SW 1271 (cell line): ENCODE results near the gene MZB1.

ENCODE experiments used
- DNase-seq, 2 experiments: peaks; one replicate each; lab custom pipeline; 2025; lab: John Stamatoyannopoulos, UW

The MZB1 gene, protein sequence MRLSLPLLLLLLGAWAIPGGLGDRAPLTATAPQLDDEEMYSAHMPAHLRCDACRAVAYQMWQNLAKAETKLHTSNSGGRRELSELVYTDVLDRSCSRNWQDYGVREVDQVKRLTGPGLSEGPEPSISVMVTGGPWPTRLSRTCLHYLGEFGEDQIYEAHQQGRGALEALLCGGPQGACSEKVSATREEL

DNA sequence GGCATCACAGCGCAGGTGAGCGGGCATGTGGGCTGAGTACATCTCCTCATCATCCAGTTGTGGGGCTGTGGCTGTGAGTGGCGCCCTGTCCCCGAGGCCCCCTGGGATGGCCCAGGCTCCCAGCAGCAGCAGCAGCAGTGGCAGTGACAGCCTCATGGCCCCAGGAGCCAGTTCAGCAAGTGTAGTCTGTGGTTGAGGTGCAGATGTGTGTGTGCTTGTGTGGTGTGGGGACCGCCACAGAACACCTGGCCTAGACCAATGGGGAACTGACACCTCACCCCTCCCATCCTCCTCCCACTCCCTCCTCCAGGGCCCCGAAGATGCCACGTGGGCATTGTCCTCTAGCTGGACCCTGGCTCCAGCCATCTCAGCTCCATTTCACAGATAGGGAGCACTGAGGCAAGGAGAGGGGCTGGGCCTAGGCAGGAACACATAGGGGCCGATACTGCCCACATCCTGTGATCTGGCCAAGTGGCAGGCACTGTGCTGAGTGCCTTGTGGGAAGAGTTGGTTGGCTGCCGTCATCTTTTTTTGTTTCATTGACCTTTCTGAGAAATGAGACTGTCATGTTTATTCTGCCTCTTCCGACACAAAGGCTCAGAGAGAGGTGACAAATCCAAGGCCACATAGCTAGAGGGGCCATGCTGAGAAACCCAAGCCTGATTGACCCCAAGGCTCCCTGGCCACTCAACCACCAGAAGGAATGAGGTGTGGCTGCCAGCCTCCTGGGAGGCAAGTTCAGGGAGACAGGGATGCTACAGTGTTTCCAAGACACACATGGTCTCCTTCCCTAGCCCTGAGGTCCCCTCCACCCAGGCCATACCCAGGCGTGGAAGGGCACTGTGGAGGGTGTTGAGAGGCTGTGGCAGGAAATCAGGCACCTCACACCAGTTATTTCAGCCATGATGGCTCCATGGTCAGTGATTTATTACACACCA, at the start of gene MZB1:
Gene MZB1 (minus strand): TSS at position 213 of the 938 bp plus-strand sequence. CDS start 57 bp downstream, at position 156.
- DNase-seq, result no peak

DNA sequence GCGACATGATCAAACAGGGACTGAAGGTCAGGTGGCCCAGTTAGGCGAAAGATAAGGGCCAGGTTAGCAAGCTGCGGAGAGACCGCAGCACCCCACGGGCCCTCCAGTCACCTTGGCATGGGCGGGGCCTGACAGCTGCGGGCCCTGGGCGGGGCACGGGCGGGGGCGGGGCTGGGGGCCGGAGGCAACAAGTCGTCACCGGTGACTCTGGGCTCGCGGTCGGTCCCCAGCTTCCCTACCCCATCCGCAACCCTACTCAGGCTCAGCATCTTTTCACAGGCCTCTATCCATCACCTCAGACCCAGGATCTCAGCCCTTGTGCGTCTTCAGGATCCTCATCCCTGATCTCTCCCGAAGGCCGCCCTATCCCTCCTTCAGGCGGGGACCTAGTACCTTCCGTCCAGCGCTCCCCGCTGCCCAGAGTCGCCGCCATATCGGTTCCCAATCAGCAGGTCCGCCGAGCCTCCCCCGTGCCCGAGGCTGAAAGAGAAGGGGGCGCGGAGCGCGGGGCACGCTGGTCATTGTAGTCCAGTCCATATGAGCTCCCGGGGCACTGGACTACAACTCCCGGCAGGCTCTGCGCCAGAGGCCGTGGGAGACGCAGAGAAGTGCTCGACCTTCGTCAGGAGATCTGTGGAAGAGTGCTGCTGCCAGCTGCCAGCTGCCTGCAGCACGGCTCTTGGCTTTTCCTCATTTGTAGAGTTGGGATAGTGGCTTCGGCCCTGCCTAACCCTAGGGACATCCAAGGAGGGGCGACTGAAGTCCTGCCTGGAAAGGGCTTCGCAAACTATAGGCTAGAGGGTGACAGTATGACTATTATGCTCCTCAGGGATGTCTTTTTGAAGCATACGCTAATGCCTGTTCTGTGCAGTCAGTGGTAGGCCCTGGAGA, 49.5 kb upstream of the MZB1 start, which contains the start of gene DNAJC18:
Gene DNAJC18 (minus strand): TSS at position 513 of the 891 bp plus-strand sequence. CDS start 80 bp downstream, at position 433.
- peak; percentile 74 to 91 for DNase-seq

DNA sequence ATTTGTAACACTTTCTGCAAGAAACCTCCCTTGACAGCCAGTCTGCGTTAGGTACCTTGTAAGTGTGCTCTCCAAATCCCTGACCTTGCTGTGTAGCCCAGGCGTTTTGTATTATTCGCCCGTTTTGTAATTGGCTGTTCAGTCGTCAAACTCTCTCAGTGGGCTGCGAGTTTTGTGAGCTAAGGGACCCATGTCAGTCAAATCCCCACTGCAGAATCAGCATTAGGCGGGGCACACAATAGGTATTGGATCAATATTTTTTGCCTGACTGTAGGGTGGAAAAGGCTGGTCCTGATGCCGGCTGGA, 48.9 kb upstream of the MZB1 start:
- DNase-seq, result no peak

DNA sequence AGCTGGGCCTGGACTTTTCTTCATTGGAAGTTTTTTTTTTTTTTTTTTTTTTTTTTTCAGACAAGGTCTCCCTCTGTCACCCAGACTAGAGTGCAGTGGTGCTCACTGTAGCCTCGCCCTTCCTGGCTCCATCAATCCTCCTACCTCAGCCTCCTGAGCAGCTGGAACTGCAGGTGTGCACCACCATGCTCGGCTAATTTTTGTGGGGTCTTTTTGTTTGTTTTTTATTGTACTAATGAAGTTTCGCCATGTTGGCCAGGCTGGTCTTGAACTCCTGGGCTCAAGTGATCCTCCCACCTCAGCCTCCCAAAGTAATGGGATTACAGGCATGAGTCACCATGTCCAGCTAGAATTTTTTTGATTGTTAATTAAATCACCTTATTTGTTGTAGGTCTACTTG, 46.0 kb upstream of the MZB1 start:
- no peak for DNase-seq

DNA sequence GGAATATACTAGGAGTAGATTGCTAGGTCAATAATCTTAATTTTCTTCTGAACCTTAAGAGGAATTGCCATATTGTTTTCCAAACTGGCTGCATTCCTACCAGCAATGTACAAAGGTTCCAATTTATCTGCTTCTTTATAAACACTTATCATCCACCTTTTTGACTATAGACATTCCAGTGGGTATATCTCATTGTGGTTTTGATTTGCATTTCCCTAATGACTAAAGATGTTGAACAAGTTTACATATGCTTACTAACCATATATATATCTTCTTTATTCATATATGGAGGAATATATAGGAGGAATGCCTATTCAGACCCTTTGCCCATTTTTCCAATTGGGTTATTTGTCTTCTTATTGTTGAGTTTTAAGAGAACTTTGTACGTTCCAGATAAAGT, 42.0 kb upstream of the MZB1 start:
- DNase-seq, result no peak

DNA sequence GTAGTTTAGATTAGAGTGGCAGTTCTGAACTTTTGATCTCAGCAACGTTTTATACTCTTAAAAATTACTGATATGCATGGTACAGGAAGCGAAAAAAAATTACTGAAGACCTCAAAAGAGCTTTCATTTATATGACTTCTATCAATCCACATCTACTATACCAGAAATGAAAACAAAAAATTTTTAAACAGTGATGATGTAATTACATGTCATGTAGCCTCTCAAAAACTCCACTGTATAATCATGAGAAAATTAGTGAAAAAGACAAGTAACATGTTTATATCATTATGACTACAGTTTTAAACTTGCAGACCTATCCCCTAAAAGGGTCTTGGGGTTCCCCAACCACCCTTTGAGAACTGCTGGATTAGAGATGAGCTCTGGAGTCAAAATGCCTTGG, 40.3 kb upstream of the MZB1 start:
- no peak for DNase-seq

DNA sequence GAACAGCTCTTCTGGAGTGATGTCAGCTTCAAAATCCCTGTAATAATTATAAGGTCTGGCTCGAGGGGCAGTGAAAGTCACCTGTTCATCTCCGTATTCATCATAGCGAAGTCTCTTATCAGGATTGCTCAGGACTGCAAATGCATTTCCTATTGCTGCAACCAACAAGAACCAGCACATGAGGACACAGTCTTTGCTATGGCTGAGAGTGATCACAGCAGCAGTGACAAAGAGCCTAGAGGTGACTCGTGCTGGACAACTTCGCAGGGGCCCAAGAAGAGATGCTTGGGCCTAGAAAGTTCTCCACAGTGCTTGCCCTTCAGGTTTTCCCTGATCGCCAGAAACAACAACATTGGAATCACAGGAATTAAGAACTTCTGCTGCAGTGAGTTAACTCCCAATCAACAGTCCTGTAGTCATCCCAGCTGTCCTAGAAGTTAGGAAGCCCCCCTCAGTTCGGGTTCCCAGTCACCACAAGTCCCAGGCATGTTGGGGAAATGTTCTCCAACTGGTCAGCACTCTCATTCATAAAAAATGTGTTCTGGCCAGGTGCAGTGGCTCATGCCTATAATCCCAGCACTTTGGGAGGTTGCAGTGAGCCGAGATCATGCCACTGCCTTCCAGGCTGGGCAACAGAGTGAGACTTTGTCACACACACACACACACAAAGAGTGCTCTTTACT, 36.6 kb upstream of the MZB1 start:
- DNase-seq, result no peak

DNA sequence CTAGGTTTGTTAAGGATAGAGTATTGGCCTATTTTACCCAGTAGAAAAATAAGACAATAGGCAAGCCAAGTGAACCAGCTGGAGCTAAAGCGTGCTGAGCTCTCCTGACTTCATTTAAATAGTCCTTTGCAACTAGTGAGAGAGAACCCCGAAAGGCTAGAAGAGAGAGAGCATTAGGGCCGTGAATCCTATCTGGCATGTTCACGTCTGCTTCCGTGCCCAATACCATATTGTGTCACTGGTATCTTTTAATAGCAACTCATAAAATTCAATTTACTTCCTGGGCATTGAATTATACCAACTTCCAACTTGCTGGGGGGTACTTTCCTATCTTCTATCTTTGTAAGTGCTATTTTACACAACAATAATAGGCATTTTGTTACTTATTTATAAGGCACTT, 35.8 kb upstream of the MZB1 start:
- DNase-seq, result no peak

DNA sequence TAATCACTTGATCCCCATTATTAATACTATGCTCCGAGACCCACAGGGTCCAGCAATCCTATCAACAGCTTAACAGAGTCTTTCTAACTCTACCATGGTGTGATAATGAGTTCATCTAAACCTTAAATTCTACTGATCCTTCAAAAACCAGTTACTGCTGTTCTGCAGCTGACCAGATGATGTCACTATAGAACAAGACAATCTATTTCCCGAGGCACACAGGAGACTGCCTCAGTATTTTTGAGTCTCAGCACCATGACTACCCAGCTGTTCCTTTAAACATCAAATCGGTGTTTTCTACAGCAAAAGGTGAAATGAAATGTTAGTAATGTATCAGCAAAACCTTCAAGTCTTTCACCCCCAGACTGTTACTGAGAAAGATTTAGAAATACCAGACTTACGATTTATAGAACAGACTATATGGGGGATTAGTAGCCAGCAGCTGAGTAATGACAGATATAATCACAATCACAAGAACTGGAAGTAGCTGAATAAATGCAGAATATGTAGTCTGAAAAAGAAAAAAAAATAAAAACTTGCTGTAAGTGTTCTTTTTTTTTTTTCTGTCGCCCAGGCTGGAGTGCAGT, 32.7 kb upstream of the MZB1 start:
- DNase-seq, result peak; percentile 16 to 79

DNA sequence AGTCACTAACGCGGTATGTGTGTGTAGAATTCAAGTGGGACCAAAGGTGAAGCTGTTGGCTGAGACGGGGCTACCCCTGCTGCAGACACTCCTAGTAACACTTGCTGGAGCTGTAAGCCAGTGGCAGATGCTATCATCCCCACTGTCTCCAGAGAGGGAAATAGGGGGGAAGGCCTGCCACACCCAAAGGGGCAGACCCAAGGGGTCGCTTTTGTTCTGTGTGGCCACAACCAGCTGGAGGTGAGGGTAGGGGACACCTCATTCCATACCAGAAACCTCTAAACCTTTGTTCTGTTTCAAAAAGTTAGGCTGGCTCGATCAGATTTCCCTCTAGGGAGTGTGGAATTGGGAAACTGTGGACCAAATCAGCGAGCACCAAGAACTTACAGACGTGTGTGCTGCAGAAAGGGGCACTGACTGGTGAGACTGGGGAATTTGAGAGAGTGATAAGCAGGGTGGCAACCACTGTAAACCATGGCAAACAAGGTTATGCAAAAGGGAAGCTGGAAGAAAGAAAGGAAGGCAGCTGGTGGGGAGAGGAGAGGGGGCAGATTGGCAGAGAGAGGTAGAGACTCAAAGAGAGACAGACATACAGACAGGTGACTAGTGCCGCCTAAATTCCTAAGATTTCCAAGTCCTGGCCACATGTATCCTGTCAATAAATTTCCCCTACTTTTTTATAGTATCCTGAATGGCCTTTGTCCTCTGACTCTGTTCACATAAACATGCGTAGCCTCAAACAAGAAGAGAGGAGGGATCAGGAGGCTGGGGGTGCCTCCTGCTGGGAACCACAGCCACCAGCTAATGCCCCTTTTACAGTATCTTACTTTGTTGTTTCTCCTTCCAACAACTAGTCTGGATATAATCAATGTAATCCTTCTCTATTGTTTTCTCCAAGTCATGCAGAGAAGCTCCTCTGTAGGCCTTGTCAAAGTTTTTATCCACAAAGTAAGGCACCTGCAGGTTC, 29.8 kb upstream of the MZB1 start:
- DNase-seq, result no peak

DNA sequence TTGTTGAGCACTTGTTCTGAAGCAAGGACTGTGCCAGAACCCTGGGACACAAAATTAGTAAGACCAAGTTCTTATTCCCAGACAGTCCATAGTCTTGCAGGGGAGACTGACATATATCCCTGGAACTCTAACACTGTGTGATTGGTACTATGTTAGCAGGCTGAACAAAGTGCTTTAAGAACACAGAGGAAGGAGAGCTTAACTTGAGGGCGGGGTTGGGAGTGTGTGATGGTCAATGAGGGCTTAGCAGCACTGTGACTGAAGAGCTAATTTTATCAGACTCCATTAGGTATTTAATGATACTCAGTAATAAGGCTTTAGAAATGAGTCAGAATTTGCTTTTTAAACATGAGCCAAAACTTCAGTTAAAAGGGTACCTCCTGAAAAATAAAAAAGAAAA, 29.1 kb upstream of the MZB1 start:
- no peak for DNase-seq

DNA sequence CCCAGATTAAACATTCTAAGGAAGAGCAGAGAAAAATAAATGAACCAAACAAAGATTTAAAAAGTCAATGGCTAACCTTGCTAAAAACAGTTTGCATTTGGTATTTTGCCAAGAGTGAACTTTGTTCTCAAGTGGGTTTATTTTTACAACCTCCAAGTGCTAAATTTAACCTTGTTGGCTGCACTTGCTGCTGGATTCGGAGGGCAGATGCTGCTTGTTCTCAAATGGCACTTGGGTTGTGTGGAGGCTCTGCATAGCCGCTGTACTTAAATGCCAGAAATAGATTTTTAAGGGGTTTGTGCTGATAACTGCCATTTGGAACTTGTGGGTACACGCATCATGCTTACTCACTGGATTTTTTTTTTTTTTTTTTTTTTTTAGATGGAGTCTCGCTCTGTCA, 27.5 kb upstream of the MZB1 start:
- DNase-seq, result no peak

DNA sequence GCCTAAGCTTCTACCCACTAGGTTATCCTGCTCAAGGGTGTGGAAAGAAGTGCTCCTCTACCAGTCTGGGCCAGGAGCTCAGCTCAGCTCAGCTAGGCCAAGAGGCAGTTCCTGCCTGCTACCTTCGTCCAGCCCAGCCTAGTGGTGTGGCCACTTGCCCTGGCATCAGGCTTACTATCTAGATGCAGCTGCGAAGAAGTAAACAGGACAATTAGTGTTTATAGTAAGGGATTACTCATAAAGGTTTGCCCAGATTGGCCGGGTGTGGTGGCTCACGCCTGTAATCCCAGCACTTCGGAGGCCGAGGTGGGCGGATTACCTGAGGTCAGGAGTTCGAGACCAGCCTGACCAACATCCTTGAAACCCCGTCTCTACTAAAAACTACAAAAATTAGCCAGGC, 26.9 kb upstream of the MZB1 start:
- DNase-seq, result no peak

DNA sequence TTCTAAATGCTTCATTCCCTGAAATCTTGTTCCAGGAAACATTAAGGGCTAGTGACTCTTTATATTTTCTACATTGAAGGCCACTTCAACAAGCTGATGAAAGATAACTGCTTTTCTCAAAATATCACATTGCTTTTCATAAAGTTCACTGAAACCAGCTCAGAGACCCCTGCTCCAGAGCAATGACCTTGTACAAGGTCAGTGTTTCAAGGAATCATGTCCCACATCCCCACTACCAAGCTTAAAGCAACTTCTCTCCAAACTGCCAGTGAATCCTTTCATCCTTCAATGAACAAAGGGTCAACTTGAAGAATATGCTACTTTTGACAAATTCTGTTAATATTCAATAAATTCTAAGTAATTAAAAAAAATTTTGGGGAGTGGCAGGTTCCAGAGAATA, 26.2 kb upstream of the MZB1 start:
- DNase-seq, result no peak

DNA sequence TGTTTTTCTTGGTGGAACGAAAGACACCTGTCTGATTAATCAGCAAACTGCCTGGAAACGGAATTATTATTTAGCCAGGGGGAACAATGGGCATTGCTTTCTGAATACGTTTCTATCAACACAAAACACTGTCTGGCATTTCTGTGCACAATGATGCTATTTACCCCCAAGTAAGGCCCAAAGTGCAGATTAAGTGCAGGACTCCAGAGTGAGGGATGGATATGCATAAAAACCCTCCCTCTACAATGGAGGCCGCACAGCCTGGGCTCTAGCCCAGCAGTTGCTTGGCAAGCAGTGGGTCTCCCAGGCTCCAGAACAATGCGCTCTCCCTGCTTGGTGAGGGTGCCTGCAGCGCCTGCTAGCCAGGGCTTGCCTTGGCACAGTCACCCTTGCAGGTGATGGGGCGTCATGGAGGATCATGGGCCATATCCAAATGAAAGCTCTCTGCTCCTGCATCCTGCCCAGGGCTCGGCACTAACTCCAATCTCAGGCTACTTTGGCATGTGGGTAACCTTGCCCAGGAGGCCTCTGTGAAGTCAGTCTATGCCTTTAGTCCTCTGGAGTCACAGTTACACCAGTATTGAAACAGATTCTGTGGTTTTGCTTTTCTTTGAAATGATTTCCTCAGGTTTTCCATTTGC, 25.6 kb upstream of the MZB1 start:
- DNase-seq, result no peak

DNA sequence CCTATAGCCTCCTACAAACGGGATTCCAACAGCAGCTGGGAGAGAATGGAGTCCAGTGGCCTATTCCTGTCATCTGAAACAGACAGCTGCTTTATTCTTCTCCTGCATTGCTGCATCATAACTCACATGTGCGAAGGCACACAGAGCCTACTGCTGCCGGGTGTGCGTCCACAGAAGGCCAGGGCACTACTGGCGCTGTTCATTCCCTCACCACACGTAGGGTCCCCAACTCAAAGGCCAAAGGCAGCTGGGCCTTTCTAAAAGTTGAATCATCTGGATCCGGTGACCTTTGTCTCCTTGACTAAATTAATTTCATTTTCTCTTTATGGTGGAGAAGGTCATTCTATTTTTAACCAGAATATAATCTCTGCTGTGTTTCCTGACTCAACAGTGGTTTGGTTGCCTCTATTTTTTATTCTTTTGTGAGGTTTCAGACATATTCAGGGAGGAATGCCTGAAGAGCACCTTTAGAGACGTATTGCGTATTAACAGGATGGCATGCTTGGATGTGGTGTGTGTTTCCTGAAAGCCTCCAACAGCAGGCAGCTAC, 24.9 kb upstream of the MZB1 start:
- DNase-seq, result no peak

DNA sequence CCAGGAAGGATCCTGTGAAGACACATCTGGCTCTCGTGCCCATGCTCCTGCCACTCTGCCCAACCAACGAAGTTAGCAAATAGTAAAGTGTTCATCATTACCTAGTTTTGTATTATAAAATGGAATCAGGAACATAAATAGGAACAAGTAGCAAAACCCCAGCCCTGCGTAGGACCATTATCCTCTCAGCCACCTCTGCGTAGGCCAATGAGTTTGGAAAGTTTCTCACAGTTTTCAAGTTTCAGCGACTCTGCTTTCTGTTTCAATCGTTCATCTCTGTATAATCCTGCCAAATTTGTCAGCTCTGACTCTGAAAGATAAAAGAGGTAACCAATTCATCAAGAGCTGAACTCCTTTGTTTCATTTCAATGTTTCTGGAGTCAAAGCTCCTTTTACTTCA, 24.2 kb upstream of the MZB1 start:
- DNase-seq, result no peak

DNA sequence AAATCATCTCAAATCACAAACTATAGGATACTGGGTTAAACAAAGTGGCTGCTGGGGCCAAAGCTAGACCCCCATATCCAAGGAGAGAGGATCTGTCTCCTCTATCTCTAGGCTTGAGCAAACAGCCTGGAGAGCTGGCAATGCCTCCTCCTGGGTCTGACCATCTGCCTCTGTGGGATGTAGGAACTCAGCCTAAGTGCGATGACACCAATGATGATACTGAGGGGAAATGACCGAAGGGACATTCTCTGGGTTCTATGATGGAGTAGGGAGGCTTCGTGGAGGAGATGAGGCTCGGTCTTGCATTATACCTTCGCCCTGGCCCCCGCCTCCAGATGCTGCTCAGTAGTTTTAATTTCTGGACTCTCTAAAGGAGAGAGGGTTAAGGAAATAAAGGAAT, 23.4 kb upstream of the MZB1 start:
- DNase-seq, result no peak

DNA sequence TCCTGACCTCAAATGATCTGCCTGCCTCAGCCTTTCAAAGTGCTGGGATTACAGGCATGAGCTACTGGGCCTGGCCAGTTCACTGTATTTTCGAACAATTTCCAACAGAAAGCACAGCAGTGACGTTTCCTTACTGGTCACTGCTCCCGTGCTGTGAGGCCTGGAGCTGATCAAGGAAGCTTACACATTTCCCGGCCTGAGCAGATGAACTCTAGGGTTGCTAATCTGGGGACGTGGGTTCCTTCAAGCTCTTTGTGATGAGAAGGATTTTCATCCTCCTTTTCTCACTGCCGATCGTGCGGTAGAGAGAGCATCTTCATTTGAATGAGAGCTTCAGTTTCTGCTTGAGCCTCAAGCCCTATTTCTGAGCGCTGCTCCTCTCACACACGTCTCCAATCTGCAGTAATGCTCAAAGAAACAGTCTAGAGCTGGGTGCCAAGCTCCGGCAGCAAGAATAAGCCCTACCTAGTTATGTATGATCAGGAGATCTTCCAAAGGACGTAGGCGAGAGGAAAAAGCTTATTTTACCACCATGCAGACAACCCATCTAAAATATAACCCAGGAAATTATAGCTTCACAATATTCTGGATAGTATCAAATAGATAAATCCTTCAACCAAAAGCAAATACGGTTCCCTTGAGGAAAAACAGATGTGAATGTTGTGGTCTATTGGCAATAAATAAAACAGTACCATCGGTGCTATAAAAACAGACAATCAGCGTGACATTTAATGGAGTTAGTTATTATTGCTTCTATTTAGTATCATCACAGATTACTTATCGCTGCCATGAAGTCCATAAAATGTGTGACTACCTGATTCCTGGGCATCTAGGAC, 21.5 kb upstream of the MZB1 start:
- no peak for DNase-seq
